SU-DHL-6 (cell line): ENCODE results near the gene ABCA3.

ENCODE experiments used
- H2AFZ ChIP-seq: fragments of 200-600 bp; sonication (generic); 2 replicates; pipeline ENCODE4 v1.6.1; 2014; ENCODE audit warnings: low read depth, mild to moderate bottlenecking, moderate library complexity, mixed read lengths, antibody characterized with exemption, low read length; ENCODE audit not compliant: severe bottlenecking
- H3F3A ChIP-seq: fragments of 200-600 bp; shearing (Covaris generic); 2 replicates; pipeline ENCODE4 v1.6.0; 2016; ENCODE audit warnings: antibody characterized with exemption, mild to moderate bottlenecking; ENCODE audit not compliant: insufficient read depth
- H3K27ac ChIP-seq: fragments of 200-600 bp; sonication (generic); 2 replicates; pipeline ENCODE4 v1.5.1; 2016; ENCODE audit warnings: low read depth, mild to moderate bottlenecking, low read length, moderate library complexity, mixed read lengths
- H3K27me3 ChIP-seq: fragments of 200-600 bp; sonication (generic), shearing (Covaris generic); 2 replicates; pipeline ENCODE4 v1.6.0; 2014; ENCODE audit warnings: mild to moderate bottlenecking, low read length
- H3K36me3 ChIP-seq: fragments of 200-600 bp; sonication (generic); 2 replicates; pipeline ENCODE4 v1.6.1; 2014; ENCODE audit warnings: mild to moderate bottlenecking, low read length, mixed read lengths
- H3K4me2 ChIP-seq: fragments of 300-600, 200-600 bp; shearing (Covaris generic), sonication (generic); 2 replicates; pipeline ENCODE4 v1.6.0; 2014; ENCODE audit warnings: low read length, low read depth, mild to moderate bottlenecking; ENCODE audit not compliant: poor library complexity, severe bottlenecking
- H3K4me3 ChIP-seq: fragments of 200-600 bp; sonication (generic); 2 replicates; pipeline ENCODE4 v1.5.1; 2014; ENCODE audit warnings: antibody characterized with exemption, low read length, mild to moderate bottlenecking, mixed read lengths; ENCODE audit not compliant: insufficient read depth, poor library complexity, severe bottlenecking
- H3K79me2 ChIP-seq: fragments of 200-600 bp; sonication (generic); 2 replicates; pipeline ENCODE4 v1.6.1; 2014; ENCODE audit warnings: mild to moderate bottlenecking, low read length, moderate library complexity; ENCODE audit not compliant: insufficient read depth
- H3K9ac ChIP-seq: fragments of 200-600 bp; sonication (generic); 2 replicates; pipeline ENCODE4 v1.7.0; 2014; ENCODE audit warnings: mild to moderate bottlenecking, low read length
- H3K9me2 ChIP-seq: fragments of 200-600 bp; sonication (generic); replicated peaks from 2 replicates; pipeline ENCODE4 v1.6.1; 2014; ENCODE audit warnings: low read length; ENCODE audit not compliant: insufficient read depth
- H3K9me3 ChIP-seq: fragments of 200-600 bp; sonication (generic); 2 replicates; pipeline ENCODE4 v1.6.1; 2014; ENCODE audit warnings: low read length, mixed read lengths; ENCODE audit not compliant: insufficient read depth
- H4K20me1 ChIP-seq: fragments of 200-600 bp; sonication (generic); 2 replicates; pipeline ENCODE4 v1.6.1; 2014; ENCODE audit warnings: low read depth, mild to moderate bottlenecking, antibody characterized with exemption, low read length, moderate library complexity, mixed read lengths
- CTCF ChIP-seq: fragments of 200-600 bp; sonication (generic); IDR thresholded peaks from one replicate; pipeline ENCODE4 v1.5.1; 2017; ENCODE audit warnings: antibody characterized with exemption, mild to moderate bottlenecking, low read length, moderate library complexity; ENCODE audit not compliant: insufficient read depth, poor library complexity, severe bottlenecking
- EZH2phosphoT487 ChIP-seq: fragments of 200-600 bp; sonication (generic), shearing (Covaris generic); conservative IDR thresholded peaks from 2 replicates; pipeline ENCODE4 v1.6.1; 2018; ENCODE audit warnings: mild to moderate bottlenecking, antibody characterized with exemption, low read length, moderate library complexity, mixed read lengths

Gene ABCA3

DNA sequence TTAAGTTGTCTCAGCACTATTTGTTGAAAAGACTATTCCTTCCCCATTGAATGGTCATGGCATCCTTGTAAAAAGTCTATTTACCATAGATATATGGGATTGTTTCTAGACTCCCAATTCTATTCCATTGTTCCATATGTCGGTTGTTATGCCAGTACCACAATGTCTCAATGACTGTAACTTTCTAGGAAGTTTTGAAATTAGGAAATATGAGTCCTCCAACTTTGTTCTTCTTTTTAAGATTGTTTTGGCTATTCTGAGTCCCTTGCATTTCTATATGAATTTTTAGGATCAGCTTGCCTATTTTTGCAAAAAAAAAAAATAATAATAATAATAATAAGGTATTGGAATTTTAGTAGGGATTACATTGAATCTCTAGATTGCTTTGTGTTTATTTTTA, 43.0 kb upstream of the ABCA3 start:
- Histone ChIP-seq H2AFZ (no peak overlapping the region), H3K27me3 (no peaks in the 10 kb centered on the region), H3F3A (no peaks in the 10 kb centered on the region), H3K79me2 (no peaks in the 10 kb centered on the region), H3K36me3 (no peaks in the 10 kb centered on the region), H3K4me2 (no peak overlapping the region), H3K9ac (no peak overlapping the region), H3K4me3 (no peak overlapping the region), H4K20me1 (no peaks in the 10 kb centered on the region), H3K9me3 (no peaks in the 10 kb centered on the region), H3K27ac (no peak overlapping the region), H3K9me2 (no peaks in the 10 kb centered on the region)
- TF ChIP-seq CTCF (no peak), EZH2phosphoT487 (no peak)

GRCh38 chr16:2374644-2375043, 34.1 kb upstream of the ABCA3 start:
- no peaks in the 10 kb centered on the region for H3F3A ChIP-seq
- no peak overlapping the region for H3K4me2 ChIP-seq
- no peak overlapping the region for H3K9ac ChIP-seq
- H3K9me2 ChIP-seq = no peaks in the 10 kb centered on the region
- no peaks in the 10 kb centered on the region for H3K9me3 ChIP-seq
- H3K79me2 ChIP-seq = no peaks in the 10 kb centered on the region
- H3K27me3 ChIP-seq = no peaks in the 10 kb centered on the region
- TF ChIP-seq EZH2phosphoT487 = no peak
- TF ChIP-seq CTCF = no peak
- no peaks in the 10 kb centered on the region for H4K20me1 ChIP-seq
- H2AFZ ChIP-seq = no peak overlapping the region
- no peak overlapping the region for H3K4me3 ChIP-seq
- H3K27ac ChIP-seq = no peak overlapping the region
- H3K36me3 ChIP-seq = no peaks in the 10 kb centered on the region

- Histone ChIP-seq H2AFZ (no peak overlapping the region), H3K79me2 (no peaks in the 10 kb centered on the region), H3K36me3 (no peaks in the 10 kb centered on the region), H3K27ac (no peak overlapping the region), H3F3A (no peaks in the 10 kb centered on the region), H3K9ac (no peak overlapping the region), H3K9me3 (no peaks in the 10 kb centered on the region), H3K9me2 (no peaks in the 10 kb centered on the region), H3K4me2 (no peak overlapping the region), H3K4me3 (no peak overlapping the region), H3K27me3 (no peaks in the 10 kb centered on the region), H4K20me1 (no peaks in the 10 kb centered on the region)
- TF ChIP-seq EZH2phosphoT487 = no peak
- TF ChIP-seq CTCF = no peak
Observed at GRCh38 chr16:2373176-2373575, 32.6 kb upstream of the ABCA3 start.

GRCh38 chr16:2372684-2373083, 32.2 kb upstream of the ABCA3 start:
- no peaks in the 10 kb centered on the region for H3K36me3 ChIP-seq
- H3K27me3 ChIP-seq = no peaks in the 10 kb centered on the region
- no peaks in the 10 kb centered on the region for H3K9me2 ChIP-seq
- no peak overlapping the region for H3K4me2 ChIP-seq
- no peak overlapping the region for H3K4me3 ChIP-seq
- no peaks in the 10 kb centered on the region for H3K9me3 ChIP-seq
- H3K9ac ChIP-seq = no peak overlapping the region
- H2AFZ ChIP-seq = no peak overlapping the region
- no peaks in the 10 kb centered on the region for H3F3A ChIP-seq
- no peaks in the 10 kb centered on the region for H3K79me2 ChIP-seq
- H3K27ac ChIP-seq = no peak overlapping the region
- H4K20me1 ChIP-seq = no peaks in the 10 kb centered on the region
- TF ChIP-seq EZH2phosphoT487 = no peak
- no peak for TF ChIP-seq CTCF
